Measurements from ENCODE around the gene WWOX.
A peak's percentile ranks its signal among the peaks of the same experiment; 100 is the strongest.

The WWOX gene

DNA sequence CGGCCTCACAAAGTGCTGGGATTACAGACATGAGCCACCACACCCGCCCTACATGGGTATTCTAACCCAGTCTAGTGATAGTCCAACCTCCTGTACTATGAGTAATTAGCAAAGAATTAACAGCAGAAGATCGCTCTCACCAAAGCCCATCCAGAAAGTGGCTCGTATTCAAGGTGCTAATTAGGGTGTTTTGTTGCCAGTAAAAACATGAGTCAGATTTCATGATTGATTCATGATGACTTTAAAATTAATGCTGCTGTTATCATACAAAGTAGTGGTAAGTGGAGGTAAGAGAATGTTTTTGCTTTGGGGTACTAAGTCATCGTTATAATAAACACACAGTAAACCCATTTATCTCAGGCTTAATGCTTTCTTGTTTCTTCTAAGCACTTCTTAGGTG is 428.8 kb downstream of the WWOX start:
- DNase-seq (ENCODE audit: low read depth, low spot score), result no peak

DNA sequence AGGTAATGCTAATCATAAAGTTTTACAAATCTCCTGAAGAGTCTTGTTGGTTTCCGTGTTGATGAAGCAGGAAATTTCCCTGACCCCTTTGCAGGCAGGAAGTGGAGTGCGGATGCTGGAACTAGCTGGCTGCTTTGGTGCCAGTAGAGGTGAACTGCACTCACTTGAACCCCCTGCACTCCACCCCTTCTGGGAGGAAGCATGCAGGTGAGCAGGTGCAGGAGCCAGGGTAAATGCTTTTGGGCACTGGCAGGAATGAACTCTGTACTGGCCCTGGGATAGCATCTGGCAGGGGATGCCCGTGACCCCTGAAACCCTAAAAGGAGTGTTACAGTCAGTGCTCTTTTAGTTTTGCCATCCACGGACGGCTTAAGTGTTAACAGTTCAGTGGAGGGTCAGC is 430.4 kb downstream of the WWOX start:
- no peak for DNase-seq (ENCODE audit: low read depth, low spot score)

DNA sequence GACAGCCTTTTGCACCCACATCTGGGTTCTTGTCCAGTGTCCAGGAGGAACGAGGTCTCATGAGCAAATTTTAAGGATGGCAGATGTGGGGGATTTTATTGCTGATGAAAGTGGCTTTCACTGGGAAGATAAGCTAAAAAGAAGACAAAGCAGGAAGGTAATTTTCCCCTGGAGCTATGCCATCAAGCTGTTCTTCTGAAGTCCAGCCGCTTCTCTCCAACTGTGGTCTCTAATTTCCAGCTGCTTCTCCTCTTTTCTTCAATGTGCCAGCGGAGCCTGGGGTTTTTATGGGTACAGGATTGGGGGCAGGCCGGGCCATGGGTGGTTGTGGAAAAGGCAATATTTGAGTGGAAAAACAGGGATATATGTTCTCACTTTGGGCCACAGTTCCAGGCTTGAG is 430.8 kb downstream of the WWOX start:
- DNase-seq (ENCODE audit: low read depth, low spot score), result no peak

DNA sequence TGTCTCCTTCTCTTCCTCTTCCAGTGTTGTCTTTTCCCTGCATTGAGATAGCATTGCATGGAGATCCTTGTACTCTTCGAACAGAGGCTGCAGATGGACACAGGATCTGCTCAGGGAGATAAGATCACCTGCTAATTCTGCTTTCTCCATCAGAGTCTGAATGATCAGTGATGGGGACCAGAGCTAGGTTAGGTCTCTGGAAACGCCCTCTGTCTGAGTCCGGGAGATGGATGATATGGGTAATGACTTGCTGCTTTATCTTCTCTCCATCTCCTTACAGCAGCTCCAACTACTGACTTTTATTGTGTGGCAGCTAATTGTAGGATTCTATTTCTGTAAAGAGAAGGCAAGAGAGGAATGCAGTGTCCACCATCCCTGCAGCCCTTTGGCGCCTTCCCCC is 435.6 kb downstream of the WWOX start:
- peak; percentile 63 for DNase-seq (ENCODE audit: low read depth, low spot score)

DNA sequence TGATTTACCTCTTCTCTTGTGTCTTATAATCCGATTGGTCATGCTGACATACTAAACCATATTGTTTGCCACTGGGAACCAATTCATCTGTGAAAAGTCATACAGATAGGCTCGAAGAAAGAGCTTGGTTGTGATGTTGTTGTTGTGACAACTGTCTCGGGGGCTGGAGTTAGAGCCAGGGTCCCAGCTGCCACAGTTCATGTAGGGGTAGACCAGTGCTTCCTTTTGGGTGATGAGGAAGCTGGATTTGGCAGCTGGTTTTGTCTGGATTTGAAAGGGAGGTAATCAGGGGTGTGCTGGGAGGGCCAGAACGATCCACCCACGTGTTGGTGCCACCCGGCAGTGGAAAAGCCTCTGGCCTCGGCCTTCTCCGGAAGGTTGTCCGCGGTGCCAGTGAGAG is 438.1 kb downstream of the WWOX start:
- DNase-seq (ENCODE audit: low read depth, low spot score), result no peak

DNA sequence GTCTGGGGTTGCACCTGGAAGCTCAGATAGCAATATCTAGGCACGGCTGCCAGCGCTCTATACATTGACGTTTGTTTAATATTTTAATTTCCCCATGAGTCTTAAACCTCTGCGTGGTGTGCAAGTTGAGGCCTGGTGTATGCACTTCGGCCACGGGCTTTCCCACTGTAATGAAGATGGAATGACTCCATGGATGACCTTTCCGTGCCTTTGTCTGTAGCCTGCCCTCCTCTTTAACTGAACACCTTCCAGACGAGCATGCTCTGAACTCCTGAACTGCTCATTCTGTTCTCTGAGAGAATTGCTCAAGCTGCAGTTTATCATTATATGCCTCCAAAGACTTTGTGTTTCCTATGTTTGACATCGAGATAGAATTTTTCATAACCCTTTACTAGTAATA is 438.8 kb downstream of the WWOX start:
- DNase-seq (ENCODE audit: low read depth, low spot score), result no peak

DNA sequence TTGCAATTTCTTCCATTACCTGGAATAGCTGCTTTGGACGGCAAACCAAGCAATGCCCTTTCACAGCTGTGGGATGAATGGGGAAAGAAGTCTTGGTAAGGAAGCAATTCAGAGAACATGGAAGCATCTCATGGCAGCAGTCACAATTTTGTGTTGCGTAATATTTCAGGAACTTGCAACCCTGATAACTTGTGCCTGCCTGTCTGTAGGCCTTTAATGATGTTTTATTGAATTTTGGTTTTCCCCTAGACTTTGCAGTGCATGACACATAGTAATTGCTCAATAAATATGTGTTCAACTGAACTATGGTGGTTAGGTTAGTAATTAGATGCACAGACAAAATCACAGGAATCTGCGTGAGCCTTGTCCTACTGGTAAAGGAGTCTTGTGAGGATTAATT is 439.5 kb downstream of the WWOX start:
- DNase-seq (ENCODE audit: low read depth, low spot score), result no peak

DNA sequence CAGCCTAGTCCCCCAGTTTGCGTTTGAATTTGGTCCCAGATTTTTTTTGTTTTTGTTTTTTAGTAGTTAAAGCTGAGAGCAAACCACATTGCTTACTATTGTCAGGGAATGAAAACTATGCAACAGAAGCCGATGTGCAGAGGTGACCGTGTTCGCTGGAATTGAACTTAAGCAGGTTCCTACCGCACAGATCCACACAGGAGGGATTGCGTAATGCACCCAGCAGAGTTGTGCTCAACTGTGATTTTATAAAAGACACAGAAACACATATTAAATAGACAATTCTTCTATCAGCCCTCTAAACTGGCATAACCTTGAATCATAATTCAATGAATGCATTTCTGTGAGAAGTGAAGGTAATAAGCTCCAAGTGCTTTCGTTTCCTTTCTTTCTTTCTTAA is 443.0 kb downstream of the WWOX start:
- no peak for DNase-seq (ENCODE audit: low read depth, low spot score)

DNA sequence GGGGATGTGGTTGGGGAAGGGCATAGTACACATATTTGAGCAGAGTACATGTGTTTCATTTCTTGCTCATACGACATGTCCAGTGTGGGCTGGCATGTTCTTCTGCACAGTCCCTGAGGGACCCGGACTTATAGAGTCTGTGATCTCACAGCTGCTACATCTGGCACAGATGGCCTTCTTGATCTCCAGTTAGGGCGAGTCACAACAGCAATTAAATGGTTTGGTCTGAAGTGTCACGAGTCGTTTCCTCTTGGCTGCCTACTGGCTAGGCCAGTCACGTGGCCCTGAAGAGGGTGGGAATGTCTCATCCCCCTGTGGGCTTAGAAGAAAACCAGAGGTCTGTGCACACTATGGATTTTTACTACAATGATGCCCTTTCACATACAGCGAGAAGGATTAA is 443.6 kb downstream of the WWOX start:
- no peak for DNase-seq (ENCODE audit: low read depth, low spot score)

DNA sequence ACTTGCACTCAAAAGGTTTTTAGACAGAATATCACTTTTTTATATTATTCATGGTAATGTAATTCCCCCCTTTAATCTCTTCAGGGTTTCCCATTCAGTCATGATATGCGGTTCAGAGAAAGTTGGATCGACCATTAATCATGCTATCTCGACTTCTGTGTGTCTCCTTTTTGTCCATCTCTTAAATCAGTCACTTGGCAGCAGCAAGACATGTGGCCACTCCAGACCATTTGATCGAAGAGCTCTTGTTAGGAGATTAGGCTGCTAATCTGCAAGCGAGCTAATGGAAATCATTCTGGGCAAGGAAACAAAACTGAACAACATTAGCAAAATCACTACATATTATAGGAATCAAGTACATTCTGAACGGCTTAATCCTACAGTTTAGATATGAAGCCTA is 449.9 kb downstream of the WWOX start:
- no peak for DNase-seq (ENCODE audit: low read depth, low spot score)

DNA sequence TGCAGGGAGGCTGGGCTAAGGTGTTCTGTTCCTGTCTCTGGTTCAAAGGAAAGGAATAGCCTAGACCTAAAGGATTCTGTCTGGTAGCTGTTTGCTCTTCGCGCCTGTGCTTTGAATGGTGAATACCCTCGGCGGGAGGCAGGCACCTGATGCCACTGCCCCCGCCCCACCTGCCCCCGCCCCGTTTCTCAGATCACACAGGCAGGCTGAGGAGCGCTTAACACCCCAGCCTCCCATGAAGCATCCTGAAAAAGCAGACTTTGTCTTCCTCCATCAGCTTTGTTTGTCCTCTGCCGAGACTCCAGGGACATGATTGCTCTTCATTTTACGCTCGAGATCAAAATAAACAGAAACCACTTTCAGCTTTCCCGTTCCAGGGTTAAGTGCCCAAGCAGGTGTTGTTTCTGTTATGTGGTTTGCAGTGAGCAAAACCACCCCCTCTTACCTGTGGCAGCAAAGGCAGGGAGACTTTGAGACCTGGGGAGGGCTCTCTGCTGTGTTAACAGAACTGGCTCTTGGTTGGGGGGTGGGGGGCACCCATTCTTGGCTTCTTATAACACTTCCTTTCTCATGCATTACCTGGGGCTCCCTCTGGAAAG is 452.1 kb downstream of the WWOX start:
- DNase-seq (ENCODE audit: low read depth, low spot score), result peak; percentile 49

DNA sequence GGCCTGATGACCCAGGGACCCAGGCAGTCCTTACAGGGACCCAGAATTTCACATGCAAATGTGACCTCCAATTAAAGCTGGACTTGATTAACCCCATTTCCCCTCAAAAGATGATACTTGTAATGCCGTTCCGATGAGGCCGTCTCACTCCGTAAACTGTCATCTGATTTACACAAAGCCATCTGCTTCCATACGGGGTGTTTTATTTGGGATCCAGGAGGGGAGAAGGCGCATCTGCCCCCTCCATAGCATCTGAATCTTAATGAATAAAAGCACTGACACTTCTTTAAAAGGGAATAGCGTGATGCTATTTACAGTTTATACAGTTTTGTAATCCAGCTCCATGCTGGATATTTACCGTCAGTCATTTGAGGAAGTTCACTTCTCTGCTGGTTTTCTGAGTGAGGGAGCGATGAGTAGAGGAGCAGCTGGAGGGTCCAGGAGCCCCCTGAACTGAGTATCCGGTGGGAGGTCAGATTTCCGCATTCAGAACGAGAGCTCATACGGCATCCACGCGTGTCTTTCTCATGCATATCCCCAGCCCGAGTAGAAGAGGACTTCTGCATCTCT is 452.7 kb downstream of the WWOX start:
- DNase-seq (ENCODE audit: low read depth, low spot score), result no peak

DNA sequence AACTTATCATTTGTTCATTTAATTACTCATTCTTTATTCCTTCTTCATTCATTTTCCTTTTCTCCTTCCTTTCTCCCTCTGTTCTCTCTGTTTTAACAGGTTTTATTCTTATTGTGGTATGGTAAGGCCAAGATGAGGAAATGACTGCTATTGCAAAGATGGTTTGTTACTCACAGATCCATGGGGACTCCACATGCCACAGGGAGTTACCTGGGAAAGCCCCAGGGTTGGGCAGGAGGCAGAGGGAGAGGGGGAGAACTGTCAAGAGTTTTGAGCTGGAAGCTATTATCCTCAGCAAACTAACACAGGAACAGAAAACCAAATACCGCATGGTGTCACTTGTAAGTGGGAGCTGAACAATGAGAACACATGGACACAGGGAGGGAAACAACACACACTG is 453.3 kb downstream of the WWOX start:
- DNase-seq (ENCODE audit: low read depth, low spot score), result no peak

DNA sequence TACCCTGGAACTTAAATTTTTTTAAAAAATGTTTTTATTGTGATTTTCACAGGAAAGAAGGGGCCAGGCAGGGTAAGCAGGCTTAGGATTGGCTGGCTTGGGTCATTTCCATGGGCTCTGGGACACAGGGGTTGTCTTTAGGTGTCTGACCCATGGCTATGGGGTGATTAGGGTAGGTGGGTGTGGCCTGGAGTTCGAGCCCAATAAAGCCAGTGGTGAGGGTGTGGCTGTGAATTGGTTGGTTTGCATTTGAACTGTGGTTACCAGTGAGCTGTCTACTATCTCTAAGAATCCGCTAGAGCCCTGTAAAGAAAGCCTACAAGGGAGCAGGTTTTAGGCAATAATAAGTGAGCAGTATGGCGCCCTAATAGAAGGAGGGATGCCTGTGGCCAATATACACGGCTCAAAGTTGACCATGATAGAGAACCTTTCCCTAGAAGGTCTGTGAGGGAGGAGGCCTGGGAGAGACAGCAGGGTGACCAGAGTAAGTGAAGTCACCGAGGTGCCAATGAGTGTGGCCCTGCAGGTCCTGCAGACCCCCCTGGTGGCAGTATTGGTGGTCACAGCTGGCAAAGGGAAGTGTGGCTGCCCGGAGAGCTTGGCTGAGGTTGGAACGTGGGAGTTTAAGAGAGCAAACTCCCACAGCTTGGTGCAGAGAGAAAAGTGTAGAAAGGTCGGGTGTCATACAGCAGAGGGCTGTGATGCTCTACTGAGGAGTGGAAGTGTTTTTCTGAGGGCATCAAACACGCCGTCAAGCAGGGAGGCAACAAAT is 454.0 kb downstream of the WWOX start:
- DNase-seq (ENCODE audit: low read depth, low spot score), result peak; percentile 30

DNA sequence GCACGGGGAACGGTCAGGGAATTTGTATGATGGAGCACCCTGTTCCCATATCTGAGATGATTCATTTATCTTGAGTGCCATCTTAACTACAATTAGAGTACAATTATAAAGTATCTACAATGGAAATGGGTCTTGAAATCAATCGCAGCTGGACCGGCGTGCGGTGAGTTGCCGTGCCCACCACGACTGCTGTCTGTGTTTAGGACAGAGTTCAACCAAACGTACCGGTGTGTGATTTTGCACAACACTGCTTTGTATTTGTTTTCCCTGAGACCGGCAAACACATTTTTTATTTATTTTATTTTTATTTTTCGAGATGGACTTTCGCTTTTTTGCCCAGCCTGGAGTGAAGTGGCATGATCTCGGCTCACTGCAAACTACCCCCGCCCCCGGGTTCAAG is 457.0 kb downstream of the WWOX start:
- DNase-seq (ENCODE audit: low read depth, low spot score), result no peak

DNA sequence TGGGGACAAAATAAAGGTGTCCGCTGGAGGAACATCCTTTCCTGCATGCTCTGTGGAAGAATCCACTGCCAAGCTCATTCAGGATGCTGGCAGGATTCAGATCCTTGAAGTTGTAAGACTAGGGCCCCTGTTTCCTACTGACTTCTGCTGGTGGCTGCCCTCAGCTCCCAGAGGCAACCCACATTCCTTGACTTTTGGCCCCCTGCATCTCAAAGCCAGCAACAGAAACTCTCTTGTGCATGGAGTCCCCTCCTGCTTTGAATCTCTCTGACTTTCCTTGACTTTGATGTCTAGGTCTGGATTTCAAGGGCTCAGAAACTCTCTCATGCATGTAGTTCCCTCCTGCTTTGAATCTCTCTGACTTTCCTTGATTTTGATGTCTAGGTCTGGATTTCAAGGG is 461.5 kb downstream of the WWOX start:
- DNase-seq (ENCODE audit: low read depth, low spot score), result no peak

DNA sequence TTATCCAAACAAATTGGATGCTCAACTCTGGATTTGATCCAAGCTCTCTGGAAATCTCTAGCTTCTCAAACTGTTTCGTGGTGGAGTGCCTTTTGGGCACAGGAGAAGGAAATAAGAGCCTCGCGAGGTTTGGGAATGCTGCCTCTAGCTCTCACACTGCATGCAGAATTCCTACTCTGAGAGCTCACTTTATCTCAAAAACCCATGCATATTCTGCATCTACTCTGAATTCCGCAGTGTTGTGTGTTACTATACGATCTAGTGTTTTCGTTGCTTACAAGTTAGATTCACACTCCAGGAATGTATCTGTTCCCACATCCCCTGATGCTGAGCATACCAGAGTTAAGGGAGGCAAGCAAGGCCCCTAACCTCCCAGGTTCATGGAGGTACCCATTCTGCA is 462.7 kb downstream of the WWOX start:
- no peak for DNase-seq (ENCODE audit: low read depth, low spot score)

DNA sequence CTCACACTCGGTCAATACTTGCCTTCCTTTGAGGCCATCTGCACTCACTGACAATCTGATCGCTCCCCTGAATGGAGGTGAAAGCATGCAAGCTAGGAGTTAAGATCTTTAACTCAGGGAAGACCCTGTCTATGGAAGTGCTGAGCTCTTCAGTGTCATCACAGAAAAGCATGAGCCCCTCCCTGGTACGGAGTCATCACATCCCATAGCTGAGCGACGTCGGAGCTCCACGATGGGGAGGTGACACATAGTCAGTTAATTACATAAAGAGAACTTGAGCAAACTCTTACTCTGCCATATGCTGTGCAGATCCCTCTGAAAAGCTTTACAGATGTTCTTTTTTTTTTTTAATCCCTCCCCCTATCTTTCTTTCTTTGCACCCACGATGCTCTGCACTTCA is 463.2 kb downstream of the WWOX start:
- no peak for DNase-seq (ENCODE audit: low read depth, low spot score)

DNA sequence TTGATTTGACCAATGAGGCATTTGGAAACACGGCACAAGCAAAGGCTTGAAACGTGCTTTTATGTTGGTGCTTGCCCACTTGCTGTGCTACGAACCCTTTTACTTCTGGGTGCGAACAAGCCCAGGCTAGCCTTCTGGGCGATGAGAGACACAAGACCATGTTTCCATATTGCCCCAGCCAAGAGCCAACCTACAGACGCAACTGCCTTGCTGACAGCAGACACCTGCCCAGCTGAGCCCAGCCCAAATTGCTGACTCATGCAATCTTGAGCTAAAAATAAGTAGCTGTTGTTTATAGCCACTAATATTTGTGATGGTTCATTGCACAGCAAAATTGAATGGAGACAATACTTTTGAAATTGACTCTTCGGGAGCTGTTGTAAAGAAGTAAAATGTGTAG is 464.5 kb downstream of the WWOX start:
- DNase-seq (ENCODE audit: low read depth, low spot score), result no peak

DNA sequence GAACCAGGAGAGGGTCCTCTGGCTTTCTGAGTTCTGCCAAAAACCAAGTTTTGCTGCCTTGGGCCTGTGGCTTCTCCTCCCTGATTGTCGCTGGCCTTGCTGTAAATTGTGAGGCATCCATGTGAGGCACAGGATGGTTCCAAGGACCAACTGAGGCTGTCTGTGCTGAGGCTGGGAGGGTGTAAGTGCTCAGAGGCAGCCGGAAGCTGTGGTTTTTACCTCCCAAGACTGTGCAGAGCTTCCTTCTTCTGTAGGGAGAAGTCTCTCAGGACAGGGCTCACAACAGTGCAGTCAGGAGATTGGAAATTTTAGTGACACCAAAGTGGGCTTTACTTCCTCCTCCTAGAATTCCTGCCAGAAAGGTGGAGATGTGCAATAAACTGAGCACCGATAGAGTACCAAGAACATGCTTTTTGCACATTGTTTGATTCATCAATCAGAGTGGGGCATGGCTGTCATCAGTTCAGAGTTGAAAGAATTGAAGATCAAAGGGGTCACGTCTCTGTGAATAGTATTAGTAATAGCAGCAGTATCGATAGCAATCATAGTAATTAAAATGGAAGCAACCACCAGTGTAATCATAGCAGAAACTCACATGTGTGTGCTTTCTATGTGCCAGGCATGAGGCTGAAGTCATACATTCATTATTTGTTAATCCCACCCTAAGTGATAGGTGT is 467.1 kb downstream of the WWOX start:
- DNase-seq (ENCODE audit: low read depth, low spot score), result no peak

DNA sequence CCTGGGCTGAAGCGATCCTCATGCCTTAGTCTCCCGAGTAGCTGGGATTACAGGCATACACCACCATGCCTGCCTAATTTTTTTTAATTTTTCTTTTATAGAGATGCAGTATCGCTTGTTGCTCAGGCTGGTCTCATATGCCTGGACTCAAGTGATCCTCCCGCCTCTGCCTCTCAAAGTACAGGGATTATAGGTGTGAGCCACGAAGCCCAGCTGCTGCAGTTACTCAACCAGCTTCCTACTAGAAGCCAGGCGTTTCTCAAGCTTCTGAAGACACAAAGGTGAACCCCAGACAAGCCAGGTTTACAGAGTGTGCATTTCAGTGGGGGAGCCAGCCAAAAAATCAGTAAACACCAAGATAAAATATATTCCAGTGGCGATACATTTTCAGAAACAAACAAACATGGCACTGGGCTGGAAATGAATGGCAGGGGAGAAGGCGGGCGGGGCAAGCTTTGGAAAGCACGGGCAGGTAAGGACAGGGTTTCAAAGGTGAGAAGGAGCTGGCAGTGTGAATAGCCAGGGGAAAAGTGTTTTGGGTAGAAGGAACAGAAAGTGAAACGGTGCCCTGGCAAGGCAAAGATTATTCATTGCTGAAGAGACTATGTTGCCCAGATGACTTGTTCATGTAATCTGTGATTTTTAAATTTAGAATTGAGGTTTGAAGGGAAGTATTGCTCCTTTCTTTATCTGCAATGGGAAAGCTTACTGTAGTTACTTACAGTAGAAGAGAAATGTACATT is 471.1 kb downstream of the WWOX start:
- DNase-seq (ENCODE audit: low read depth, low spot score), result no peak

DNA sequence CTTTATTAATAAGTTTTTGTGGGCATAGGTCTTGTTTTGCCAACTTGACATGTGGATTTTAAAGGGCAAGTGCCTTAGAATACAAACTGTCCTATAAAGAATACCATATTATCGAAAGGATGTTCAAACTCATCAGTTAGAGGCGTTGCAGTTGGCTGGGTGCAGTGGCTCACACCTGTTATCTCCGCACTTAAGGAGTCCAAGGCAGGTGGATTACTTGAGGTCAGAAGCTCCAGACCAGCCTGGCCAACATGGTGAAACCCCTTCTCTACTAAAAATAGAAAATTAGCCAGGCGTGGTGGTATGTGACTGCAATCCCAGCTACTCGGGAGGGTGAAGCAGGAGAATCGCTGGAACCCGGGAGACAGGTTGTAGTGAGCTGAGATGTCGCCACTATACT is 472.0 kb downstream of the WWOX start:
- DNase-seq (ENCODE audit: low read depth, low spot score), result no peak

Measured in ELF-1 (cell line).